ENCODE results near the gene PHC2. TPM values are rescaled to one million over a fixed set of nuclear protein-coding genes. Genes with fewer than 3 reads are reported as not detected.

The PHC2 gene
- total RNA-seq, 1 donor from 2014 or later, result 105 TPM

- Histone ChIP-seq H3K27me3 (ENCODE audit: low read depth) (no peaks in the 10 kb centered on the region), H3K9me3 (replicated peaks) (no peaks in the 10 kb centered on the region), H3K36me3 (no peaks in the 10 kb centered on the region), H3K4me1 (peaks cover 47% of the 10 kb centered on the region), H3K27ac (replicated peaks) (peak overlapping the region; percentile 43), H3K4me3 (no peak overlapping the region)
- intact Hi-C loops (cut with micrococcal nuclease), result no loop called here
- DNase-seq, result no peak
- TF ChIP-seq CTCF (IDR thresholded peaks at IDR 0.05; ENCODE audit: borderline replicate concordance), result no peak
Measured at GRCh38 chr1:33434363-33434750, 3.5 kb upstream of the PHC2 start.

- Histone ChIP-seq H3K4me3 (no peak overlapping the region), H3K9me3 (replicated peaks) (no peaks in the 10 kb centered on the region), H3K4me1 (peaks cover 53% of the 10 kb centered on the region), H3K36me3 (no peaks in the 10 kb centered on the region), H3K27ac (replicated peaks) (peak overlapping the region; percentile 43), H3K27me3 (ENCODE audit: low read depth) (no peaks in the 10 kb centered on the region)
- no peak for TF ChIP-seq CTCF (IDR thresholded peaks at IDR 0.05; ENCODE audit: borderline replicate concordance)
- no peak for DNase-seq
- intact Hi-C loops (cut with micrococcal nuclease), result no loop called here
Measured at GRCh38 chr1:33433509-33434362, 2.8 kb upstream of the PHC2 start.

- DNase-seq, result peak; percentile 33
- intact Hi-C loops (cut with micrococcal nuclease), result no loop called here
Measured at GRCh38 chr1:33429856-33430691, 821 bp downstream of the PHC2 start.

GRCh38 chr1:33429332-33429731, 1.6 kb downstream of the PHC2 start:
- peak overlapping the region; percentile 91 for H3K27ac ChIP-seq (replicated peaks)
- H3K4me3 ChIP-seq, result peak overlapping the region; percentile 85
- peaks cover 51% of the 10 kb centered on the region for H3K4me1 ChIP-seq
- no peaks in the 10 kb centered on the region for H3K9me3 ChIP-seq (replicated peaks)
- DNase-seq, result no peak
- H3K36me3 ChIP-seq, result peaks cover 7% of the 10 kb centered on the region
- H3K27me3 ChIP-seq (ENCODE audit: low read depth), result no peaks in the 10 kb centered on the region
- intact Hi-C loops (cut with micrococcal nuclease), result no loop called here
- TF ChIP-seq CTCF (IDR thresholded peaks at IDR 0.05; ENCODE audit: borderline replicate concordance), result no peak

More at GRCh38 chr1:33429856-33430691, 821 bp downstream of the PHC2 start:
- H3K27ac ChIP-seq (replicated peaks), result peak overlapping the region; percentile 91
- peaks cover 59% of the 10 kb centered on the region for H3K4me1 ChIP-seq
- H3K4me3 ChIP-seq, result peak overlapping the region; percentile 85
- H3K27me3 ChIP-seq (ENCODE audit: low read depth), result no peaks in the 10 kb centered on the region
- H3K9me3 ChIP-seq (replicated peaks), result no peaks in the 10 kb centered on the region
- peaks cover 7% of the 10 kb centered on the region for H3K36me3 ChIP-seq
- TF ChIP-seq CTCF (IDR thresholded peaks at IDR 0.05; ENCODE audit: borderline replicate concordance), result no peak

- peak overlapping the region; percentile 85 for H3K4me3 ChIP-seq
- no peak for DNase-seq
- intact Hi-C loops (cut with micrococcal nuclease), result no loop called here
- peak overlapping the region; percentile 91 for H3K27ac ChIP-seq (replicated peaks)
- peaks cover 44% of the 10 kb centered on the region for H3K4me1 ChIP-seq
- H3K9me3 ChIP-seq (replicated peaks), result no peaks in the 10 kb centered on the region
- H3K27me3 ChIP-seq (ENCODE audit: low read depth), result no peaks in the 10 kb centered on the region
- TF ChIP-seq CTCF (IDR thresholded peaks at IDR 0.05; ENCODE audit: borderline replicate concordance), result no peak
- H3K36me3 ChIP-seq, result peaks cover 7% of the 10 kb centered on the region
Measured at GRCh38 chr1:33428661-33429060, 2.2 kb downstream of the PHC2 start.

Measured in left ventricle myocardium inferior (tissue), 1 donor.